Right lobe of liver (tissue), 4 donors: ENCODE results near the gene CPNE2.

Experiments used
- CTCF ChIP-seq, 4 donors: fragments of 200-600 bp in 3 of 4; fragments of 450-650 bp in 1 of 4; IDR thresholded peaks; one replicate each; pipeline versions ENCODE4 v1.5.1 to v1.8.0; 2016 to 2022; ENCODE audit warnings: antibody characterized with exemption in 4 of 4, mild to moderate bottlenecking in 2 of 4
- POLR2A ChIP-seq: fragments of 450-650 bp; IDR thresholded peaks from one replicate; pipeline ENCODE4 v1.6.1; 2017; ENCODE audit warnings: antibody characterized with exemption, mild to moderate bottlenecking
- donor health status: DM: no; HTN: no; CAD: no.
- donor health status: DM: no; HTN: no; CAD: no.
- donor health status: DM: no; HTN: yes; CAD: no.

GRCh38 chr16:57087003-57087402 is 5.4 kb upstream of the CPNE2 start:
- TF ChIP-seq CTCF (IDR thresholded peaks at IDR 0.05) (no peak), POLR2A (no peak)
